Panc1 (cell line): ENCODE data around the gene ATIC. TPM values are rescaled to one million over a fixed set of nuclear protein-coding genes. Genes with fewer than 3 reads are reported as not detected.

Experiments
- ATAC-seq: fragments of 200-7000 bp; cut with Tn5 transposase; 2 replicates; pipeline ENCODE4 v1.9.1; 2020; ENCODE audit warnings: mild to moderate bottlenecking, moderate library complexity
- BruUV-seq: library from RNA; stranded (reverse); fragments of 400-500 nt; replicated peaks from 2 replicates; lab custom pipeline; 2021; lab: Mats Ljungman, UMichigan
- CTCF ChIA-PET: fragments of 300-600 bp; sonication (Branson Sonifier 250); formaldehyde crosslinking; loops from one replicate; lab custom pipeline; 2022; ENCODE audit warnings: antibody characterized with exemption; lab: Charles Lee
- POLR2A ChIA-PET: fragments of 300-600 bp; sonication (Branson Sonifier 250); formaldehyde crosslinking; loops from one replicate; lab custom pipeline; 2022; ENCODE audit warnings: antibody characterized with exemption; lab: Charles Lee
- DNase-seq: peaks from one replicate; pipeline ENCODE4 v3.0.0-alpha.2; 2010; ENCODE audit warnings: low read depth, low spot score
- H3K27ac ChIP-seq: 2 replicates; pipeline ENCODE4 v1.5.1; 2011; ENCODE audit warnings: mild to moderate bottlenecking, low read length, inconsistent platforms
- H3K27me3 ChIP-seq: fragments of 200-500 bp; sonication (Bioruptor generic); 2 replicates; pipeline ENCODE4 v1.6.0; 2014; ENCODE audit warnings: low read length, inconsistent platforms; ENCODE audit not compliant: control insufficient read depth, insufficient read depth
- H3K36me3 ChIP-seq: fragments of 200-500 bp; sonication (Bioruptor generic); 2 replicates; pipeline ENCODE4 v1.5.1; 2014; ENCODE audit warnings: inconsistent platforms, mild to moderate bottlenecking, low read length, moderate library complexity; ENCODE audit not compliant: control insufficient read depth, insufficient read depth
- H3K4me1 ChIP-seq: 2 replicates; pipeline ENCODE4 v1.5.1; 2011; ENCODE audit warnings: inconsistent platforms, mild to moderate bottlenecking, low read length, moderate library complexity; ENCODE audit not compliant: control insufficient read depth, insufficient read depth
- H3K4me3 ChIP-seq, 2 experiments: 2 replicates each; pipeline ENCODE4 v1.5.1; 2011 to 2012; ENCODE audit warnings: low read depth in 2 of 2, low read length in 2 of 2, mild to moderate bottlenecking in 2 of 2, inconsistent platforms in 1 of 2, moderate library complexity in 1 of 2
- H3K9me3 ChIP-seq: fragments of 200-500 bp; sonication (Bioruptor generic); 2 replicates; pipeline ENCODE4 v1.5.1; 2014; ENCODE audit warnings: low read depth, mild to moderate bottlenecking, inconsistent platforms, low read length, moderate library complexity; ENCODE audit not compliant: control insufficient read depth, insufficient read depth
- CTCF ChIP-seq: fragments of 450-650 bp; IDR thresholded peaks from 2 replicates; pipeline ENCODE4 v1.5.1; 2017; ENCODE audit warnings: mild to moderate bottlenecking
- POLR2AphosphoS5 ChIP-seq: IDR thresholded peaks from 2 replicates; pipeline ENCODE4 v1.6.1; 2012; ENCODE audit warnings: mild to moderate bottlenecking, low read depth, low read length, moderate library complexity
- REST ChIP-seq, 2 experiments: IDR thresholded peaks; 2 replicates each; pipeline ENCODE4 v1.6.1; 2011 to 2012; ENCODE audit warnings: low read depth in 2 of 2, control low read depth in 1 of 2, low read length in 1 of 2, mild to moderate bottlenecking in 1 of 2, moderate library complexity in 1 of 2; ENCODE audit not compliant: insufficient read depth in 1 of 2
- SIN3A ChIP-seq: IDR thresholded peaks from 2 replicates; pipeline ENCODE4 v1.6.1; 2012; ENCODE audit warnings: low read depth, mild to moderate bottlenecking, low read length, moderate library complexity, borderline replicate concordance; ENCODE audit not compliant: insufficient read depth
- TCF7L2 ChIP-seq: IDR thresholded peaks from 2 replicates; pipeline ENCODE4 v1.6.1; 2011; ENCODE audit warnings: mild to moderate bottlenecking, low read depth, low read length, inconsistent platforms
- in situ Hi-C: cut with HindIII; loops from 2 replicates; pipeline ENCODE4 v1.10.0; 2016; ENCODE audit warnings: low sequenced_read_pairs, low pct_unique_long_range_greater_than_20kb
- intact Hi-C: fragments of 100-400 bp; cut with micrococcal nuclease; formaldehyde crosslinking; loops from one replicate; pipeline ENCODE4 v1.10.0; 2022; ENCODE audit not compliant: unreplicated experiment
- total RNA-seq: library from RNA; stranded (reverse); gene quantifications from one replicate; pipeline ENCODE4 v1.2.1, GENCODE V29; 2021; ENCODE audit not compliant: unreplicated experiment

ATIC gene
- total RNA-seq, 1 experiment from 2014 or later = 223 TPM

DNA sequence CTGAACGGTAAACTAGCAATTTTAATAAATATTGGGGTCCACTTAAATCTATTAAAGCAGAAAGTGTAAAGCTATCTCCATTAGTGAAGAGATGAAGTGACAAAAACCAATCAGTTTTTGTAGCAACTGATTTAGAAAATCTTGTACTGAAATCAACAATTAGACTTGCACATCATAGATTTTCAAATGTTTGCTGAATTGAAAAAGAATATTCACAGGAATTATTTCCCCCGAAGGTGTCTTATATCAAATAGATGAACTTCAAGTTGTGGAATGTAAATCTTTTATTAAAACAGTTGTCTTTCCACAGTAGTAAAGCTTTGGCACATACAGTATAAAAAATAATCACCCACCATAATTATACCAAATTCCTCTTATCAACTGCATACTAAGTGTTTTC lies 48.7 kb downstream of the ATIC start:
- H3K27me3 ChIP-seq = no peaks in the 10 kb centered on the region
- BruUV-seq = no TSS peak
- no peak overlapping the region for H3K27ac ChIP-seq
- intact Hi-C loops (no loop called here), in situ Hi-C loops (no loop called here)
- CTCF ChIA-PET = no interaction called here
- POLR2A ChIA-PET = no interaction called here
- ATAC-seq (no peak), DNase-seq (no peak)
- no peaks in the 10 kb centered on the region for H3K36me3 ChIP-seq
- TF ChIP-seq TCF7L2 (no peak), CTCF (no peak), SIN3A (no peak), POLR2AphosphoS5 (no peak), REST (IDR thresholded peaks at IDR 0.05; ENCODE audit: insufficient read depth in 1 of 2, low read depth in 2 of 2, low read length in 1 of 2) (no peak)
- no peak overlapping the region for H3K4me3 ChIP-seq
- no peaks in the 10 kb centered on the region for H3K4me1 ChIP-seq
- H3K9me3 ChIP-seq = no peaks in the 10 kb centered on the region

DNA sequence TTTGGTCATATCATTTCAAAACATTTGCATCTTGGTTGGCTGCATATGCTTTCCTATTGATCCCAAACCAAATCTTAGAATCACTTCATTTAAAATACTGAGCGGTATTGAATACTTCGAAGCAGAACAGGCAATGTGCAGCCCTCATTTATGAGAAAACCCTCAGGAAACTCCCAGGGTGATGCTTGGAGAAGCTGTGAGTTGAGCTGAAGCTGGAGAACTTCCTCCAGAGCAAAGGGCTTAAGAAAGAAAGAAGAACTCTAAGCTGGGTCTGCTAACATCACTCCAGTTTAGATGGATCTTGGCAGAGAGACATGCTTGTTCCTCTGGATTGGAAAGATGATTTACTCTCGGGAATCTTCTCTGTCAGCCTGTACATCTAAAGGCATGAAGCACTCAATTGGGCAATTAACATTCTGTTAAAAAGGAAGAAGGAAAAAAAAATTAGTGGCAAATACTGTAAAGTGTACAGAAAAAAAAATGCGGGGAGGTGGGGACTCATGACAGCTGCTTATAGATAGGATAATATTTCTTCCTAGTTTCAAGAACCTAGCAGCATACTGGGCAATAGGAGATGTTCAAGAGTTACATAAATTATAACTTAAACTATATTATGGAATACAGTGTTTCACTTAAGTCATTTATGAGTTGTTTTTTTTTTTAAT lies 49.5 kb downstream of the ATIC start:
- intact Hi-C loops = no loop called here
- Histone ChIP-seq H3K36me3 (no peaks in the 10 kb centered on the region), H3K27ac (no peak overlapping the region), H3K4me1 (no peaks in the 10 kb centered on the region), H3K27me3 (no peaks in the 10 kb centered on the region), H3K4me3 (no peak overlapping the region), H3K9me3 (no peaks in the 10 kb centered on the region)
- in situ Hi-C loops = no loop called here
- CTCF ChIA-PET = no interaction called here
- POLR2A ChIA-PET = no interaction called here
- ATAC-seq (no peak), DNase-seq (no peak)
- BruUV-seq = no TSS peak
- no peak for TF ChIP-seq REST (IDR thresholded peaks at IDR 0.05; ENCODE audit: insufficient read depth in 1 of 2, low read depth in 2 of 2, low read length in 1 of 2)
- TF ChIP-seq TCF7L2 = no peak
- TF ChIP-seq SIN3A = no peak
- TF ChIP-seq CTCF = no peak
- no peak for TF ChIP-seq POLR2AphosphoS5
